GM12892 (cell line): ENCODE measurements around the gene RHOH.
A peak's percentile ranks its signal among the peaks of the same experiment; 100 is the strongest.

Source experiments
- POLR2A ChIP-seq: IDR thresholded peaks from 2 replicates; pipeline ENCODE4 v1.6.1; 2011; ENCODE audit warnings: low read depth, low read length, control low read depth
- POLR2AphosphoS5 ChIP-seq: IDR thresholded peaks from 2 replicates; pipeline ENCODE4 v1.6.1; 2011; ENCODE audit warnings: low read depth, low read length, control low read depth
- TAF1 ChIP-seq: IDR thresholded peaks from 2 replicates; pipeline ENCODE4 v1.6.1; 2011; ENCODE audit warnings: low read depth, mild to moderate bottlenecking, control low read depth, low read length, borderline replicate concordance

DNA sequence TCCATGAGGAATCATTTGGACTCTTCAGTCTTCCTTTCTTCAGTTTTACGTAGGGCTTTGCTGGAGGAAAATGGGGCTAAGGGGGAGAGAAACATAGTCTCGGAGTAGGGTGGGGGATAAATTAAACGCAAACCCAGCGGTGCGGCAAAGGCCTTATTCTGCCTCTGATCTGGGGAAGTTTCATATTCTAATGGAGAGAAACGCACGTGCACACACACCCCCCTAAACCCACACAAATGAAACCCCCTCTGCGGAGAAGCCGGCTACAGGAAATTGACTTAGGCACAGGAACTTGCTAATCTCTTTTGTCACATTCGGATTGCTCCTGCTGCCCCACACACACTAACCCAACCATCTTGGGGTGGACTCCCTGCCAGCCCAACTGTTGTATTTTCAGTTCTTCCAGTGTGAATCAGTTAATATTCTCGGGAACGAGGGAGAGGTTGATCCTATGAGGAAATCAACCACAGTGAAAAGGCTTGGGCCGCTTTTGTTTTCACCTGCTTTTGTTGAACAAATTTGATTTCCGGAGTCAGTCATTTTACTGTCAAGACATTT, at the start of gene RHOH:
- peak; percentile 92 for TF ChIP-seq POLR2A
- TF ChIP-seq POLR2AphosphoS5, result peak; percentile 89
- TF ChIP-seq TAF1, result peak; percentile 94
